Activated CD8-positive, alpha-beta memory T cell treated with anti-CD3 and anti-CD28 coated beads, Interleukin-2, amount 10 ng/mL, durations not matched to agents 7 days and 5 days (primary cell): ENCODE results near the gene PRKAR1B. TPM values are rescaled to one million over a fixed set of nuclear protein-coding genes. Genes with fewer than 3 reads are reported as not detected.

ENCODE experiments used
- ATAC-seq: fragments of 150-1000 bp; cut with Tn5 transposase; one replicate; pipeline ENCODE4 v1.10.0; 2021; ENCODE audit warnings: moderate library complexity
- CTCF ChIA-PET: fragments of 350-600 bp; sonication (Branson Sonifier 250); formaldehyde crosslinking; loops from one replicate; lab custom pipeline; 2021; ENCODE audit warnings: antibody characterized with exemption; lab: Charles Lee
- DNase-seq: peaks from one replicate; pipeline ENCODE4 v3.0.0-alpha.2; 2020
- H3K27ac Mint-ChIP-seq: one replicate; pipeline ENCODE4 v1.8.0; 2021; ENCODE audit warnings: mild to moderate bottlenecking, mixed read lengths
- H3K27me3 Mint-ChIP-seq: one replicate; pipeline ENCODE4 v1.8.0; 2021; ENCODE audit warnings: mixed read lengths
- H3K36me3 Mint-ChIP-seq: one replicate; pipeline ENCODE4 v1.8.0; 2021; ENCODE audit warnings: mild to moderate bottlenecking, mixed read lengths
- H3K4me1 Mint-ChIP-seq: one replicate; pipeline ENCODE4 v1.8.0; 2021; ENCODE audit warnings: mixed read lengths
- H3K4me3 Mint-ChIP-seq: one replicate; pipeline ENCODE4 v1.8.0; 2021; ENCODE audit warnings: mild to moderate bottlenecking, moderate library complexity, mixed read lengths
- H3K9me3 Mint-ChIP-seq: one replicate; pipeline ENCODE4 v1.8.0; 2022; ENCODE audit warnings: low read depth, mixed read lengths
- total RNA-seq, 2 experiments: library from RNA; stranded (reverse); gene quantifications; one replicate each; pipeline ENCODE4 v1.2.3, GENCODE V29; 2021

The PRKAR1B gene
- total RNA-seq, 2 experiments from 2014 or later, result 22.6 to 25.0 TPM

DNA sequence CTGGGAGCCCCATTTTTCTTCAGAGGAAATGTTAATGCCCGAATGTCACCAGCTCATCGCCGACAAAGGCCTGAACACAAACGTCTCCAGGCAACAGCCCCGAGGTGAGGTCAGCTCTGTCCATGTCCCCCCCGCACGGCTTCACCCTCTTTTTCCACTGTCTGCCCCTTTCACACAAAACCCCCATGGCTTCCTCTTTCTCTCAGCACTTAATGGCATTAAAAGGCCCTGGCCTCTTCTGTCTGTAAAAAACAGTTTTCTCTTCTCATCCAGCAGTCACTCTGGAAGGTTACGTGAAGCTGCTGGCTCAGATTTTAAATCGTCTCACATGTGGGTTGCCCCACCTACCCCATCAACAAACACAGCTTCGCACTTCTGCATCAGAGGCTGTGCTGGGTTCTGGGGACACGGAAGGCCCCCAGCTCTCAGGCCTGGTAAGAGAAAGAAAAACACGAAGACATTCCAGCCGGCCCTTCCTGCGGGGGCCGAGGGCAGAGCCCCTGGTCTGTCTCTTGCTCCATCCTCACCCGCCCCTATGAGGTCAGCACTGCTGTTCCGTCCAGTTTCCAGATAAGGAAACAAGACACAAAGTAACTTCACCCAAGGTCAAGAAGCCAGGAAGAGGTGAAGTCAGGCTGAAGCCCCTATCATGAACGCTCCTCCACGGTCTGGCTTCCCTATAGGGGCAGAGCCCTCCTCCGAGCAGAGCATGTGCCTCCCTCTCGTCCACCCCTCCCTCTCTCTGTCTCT is 116.4 kb downstream of the PRKAR1B start:
- H3K27me3 Mint-ChIP-seq, result no peaks in the 10 kb centered on the region
- no peak overlapping the region for H3K4me3 Mint-ChIP-seq
- H3K36me3 Mint-ChIP-seq, result peaks cover 18% of the 10 kb centered on the region
- peak overlapping the region; percentile 83 for H3K27ac Mint-ChIP-seq
- CTCF ChIA-PET, result no interaction called here
- ATAC-seq (no peak), DNase-seq (no peak)
- H3K9me3 Mint-ChIP-seq, result no peaks in the 10 kb centered on the region
- peaks cover 65% of the 10 kb centered on the region for H3K4me1 Mint-ChIP-seq

DNA sequence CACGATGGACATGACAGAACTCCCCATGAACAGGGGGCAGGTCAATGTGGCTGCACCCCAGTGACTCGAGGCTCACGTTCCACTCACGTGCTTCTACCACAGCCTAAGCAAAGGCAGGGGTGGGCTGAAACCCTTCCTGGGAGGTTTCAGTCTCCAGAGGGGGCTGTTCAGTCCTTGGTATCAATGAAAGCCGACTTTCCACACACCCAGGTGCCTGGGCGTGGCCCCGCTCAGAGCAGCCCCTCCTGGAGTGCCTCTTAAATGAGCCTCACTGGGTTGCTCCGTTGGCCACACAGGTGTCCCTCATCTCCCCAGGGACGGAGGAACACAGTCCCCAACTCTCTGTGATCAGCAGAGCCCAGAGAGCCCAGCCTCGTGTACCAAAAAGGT is 116.9 kb downstream of the PRKAR1B start:
- DNase-seq (no peak), ATAC-seq (no peak)
- no peaks in the 10 kb centered on the region for H3K27me3 Mint-ChIP-seq
- H3K9me3 Mint-ChIP-seq, result no peaks in the 10 kb centered on the region
- H3K4me1 Mint-ChIP-seq, result peaks cover 68% of the 10 kb centered on the region
- peaks cover 21% of the 10 kb centered on the region for H3K36me3 Mint-ChIP-seq
- CTCF ChIA-PET, result interaction anchor here (1.2 kb wide), 1 partner anchor 8 kb away, joined by 4 read pairs; no protein-coding TSS in a partner anchor
- H3K4me3 Mint-ChIP-seq, result no peak overlapping the region
- peak overlapping the region; percentile 83 for H3K27ac Mint-ChIP-seq

DNA sequence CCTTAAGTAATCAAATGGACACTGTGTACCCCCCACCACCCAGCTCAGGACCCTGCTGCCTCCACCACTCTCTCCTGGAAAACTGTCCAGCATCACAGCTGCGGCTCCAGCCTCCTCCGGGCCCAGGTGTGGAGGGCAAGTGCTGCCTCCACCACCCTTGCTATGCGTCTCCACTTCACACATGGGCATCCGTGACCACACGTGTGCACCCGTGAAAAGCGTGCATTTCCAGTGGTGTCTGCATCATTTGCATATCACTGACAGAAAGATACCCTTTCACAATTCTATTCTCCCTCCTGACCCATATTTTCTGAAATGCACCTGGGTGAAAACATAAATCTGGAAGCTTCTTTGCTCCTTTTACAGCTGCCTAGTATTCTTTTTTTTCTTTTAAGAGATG is 117.7 kb downstream of the PRKAR1B start:
- CTCF ChIA-PET, result interaction anchor here (1.2 kb wide), 1 partner anchor 9 kb away, joined by 4 read pairs; no protein-coding TSS in a partner anchor

DNA sequence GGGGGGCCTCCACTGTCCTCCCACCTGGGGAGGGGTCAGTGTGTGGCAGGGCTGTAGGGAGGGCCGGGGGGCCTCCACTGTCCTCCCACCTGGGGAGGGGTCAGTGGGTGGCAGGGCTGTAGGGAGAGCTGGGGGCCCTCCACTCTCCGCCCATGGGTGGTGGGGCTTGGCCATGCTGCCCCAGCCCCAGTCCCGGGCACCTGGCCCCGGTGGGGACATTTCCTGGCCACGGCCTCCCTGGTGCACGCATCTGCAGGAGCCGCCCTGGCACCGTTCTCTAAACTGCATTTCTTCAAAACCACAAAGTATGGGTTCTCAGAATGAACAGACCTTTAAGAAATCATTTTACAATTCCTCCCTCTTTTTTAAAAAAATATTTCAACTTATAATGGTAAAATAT is 118.1 kb downstream of the PRKAR1B start:
- Mint-ChIP-seq H3K27ac (peak overlapping the region; percentile 72), H3K27me3 (no peaks in the 10 kb centered on the region), H3K4me1 (peaks cover 68% of the 10 kb centered on the region), H3K4me3 (peak overlapping the region; percentile 22), H3K9me3 (no peaks in the 10 kb centered on the region), H3K36me3 (peaks cover 26% of the 10 kb centered on the region)
- CTCF ChIA-PET, result interaction anchor here (1.2 kb wide), 1 partner anchor 9 kb away, joined by 4 read pairs; no protein-coding TSS in a partner anchor
- DNase-seq, result no peak
- no peak for ATAC-seq

More for the DNA sequence above, 117.7 kb downstream of the PRKAR1B start:
- Mint-ChIP-seq H3K27ac (peak overlapping the region; percentile 72), H3K36me3 (peaks cover 26% of the 10 kb centered on the region), H3K27me3 (no peaks in the 10 kb centered on the region), H3K9me3 (no peaks in the 10 kb centered on the region), H3K4me3 (peak overlapping the region; percentile 22), H3K4me1 (peaks cover 68% of the 10 kb centered on the region)
- DNase-seq, result no peak
- ATAC-seq, result no peak

DNA sequence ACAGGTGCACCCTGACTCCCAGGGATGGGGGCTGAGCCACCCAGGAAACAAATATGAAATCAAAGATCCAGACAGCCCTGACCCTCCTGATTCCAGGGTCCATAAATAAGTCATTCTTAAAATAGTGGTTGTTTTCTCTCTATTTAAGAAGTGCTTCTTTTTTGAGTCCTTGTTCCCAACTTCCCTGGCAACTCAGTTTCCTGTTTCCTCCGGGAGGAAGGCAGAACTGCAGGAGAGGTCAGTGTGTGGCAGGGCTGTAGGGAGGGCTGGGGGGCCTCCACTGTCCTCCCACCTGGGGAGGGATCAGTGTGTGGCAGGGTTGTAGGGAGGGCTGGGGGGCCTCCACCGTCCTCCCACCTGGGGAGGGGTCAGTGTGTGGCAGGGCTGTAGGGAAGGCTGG is 118.7 kb downstream of the PRKAR1B start:
- peak overlapping the region; percentile 71 for H3K27ac Mint-ChIP-seq
- H3K4me3 Mint-ChIP-seq, result no peak overlapping the region
- ATAC-seq, result no peak
- H3K9me3 Mint-ChIP-seq, result no peaks in the 10 kb centered on the region
- H3K4me1 Mint-ChIP-seq, result peaks cover 68% of the 10 kb centered on the region
- no peak for DNase-seq
- H3K36me3 Mint-ChIP-seq, result peaks cover 26% of the 10 kb centered on the region
- CTCF ChIA-PET, result no interaction called here
- H3K27me3 Mint-ChIP-seq, result no peaks in the 10 kb centered on the region

DNA sequence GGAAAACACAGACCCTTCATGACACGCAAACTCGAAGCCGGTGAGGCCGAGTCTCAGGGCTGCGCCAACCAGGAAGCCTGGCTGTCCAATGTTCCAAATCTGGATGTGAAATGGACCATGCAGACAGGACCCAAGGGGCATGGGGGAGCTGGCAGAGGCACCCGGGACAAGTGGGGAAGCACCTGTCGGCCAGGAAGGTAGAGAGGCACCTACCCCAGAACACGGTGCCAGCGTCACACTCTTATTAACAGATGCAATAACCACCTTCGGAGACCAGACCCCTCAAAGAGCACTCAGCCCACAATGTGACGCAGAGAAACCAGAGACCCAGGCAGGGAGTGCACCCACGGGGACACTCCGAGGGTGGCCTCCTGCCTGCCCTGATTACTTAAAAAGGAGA is 119.1 kb downstream of the PRKAR1B start:
- CTCF ChIA-PET, result no interaction called here
- Mint-ChIP-seq H3K27ac (peak overlapping the region; percentile 71), H3K4me1 (peaks cover 70% of the 10 kb centered on the region), H3K9me3 (no peaks in the 10 kb centered on the region), H3K4me3 (no peak overlapping the region), H3K36me3 (peaks cover 26% of the 10 kb centered on the region), H3K27me3 (no peaks in the 10 kb centered on the region)
- ATAC-seq (no peak), DNase-seq (no peak)

DNA sequence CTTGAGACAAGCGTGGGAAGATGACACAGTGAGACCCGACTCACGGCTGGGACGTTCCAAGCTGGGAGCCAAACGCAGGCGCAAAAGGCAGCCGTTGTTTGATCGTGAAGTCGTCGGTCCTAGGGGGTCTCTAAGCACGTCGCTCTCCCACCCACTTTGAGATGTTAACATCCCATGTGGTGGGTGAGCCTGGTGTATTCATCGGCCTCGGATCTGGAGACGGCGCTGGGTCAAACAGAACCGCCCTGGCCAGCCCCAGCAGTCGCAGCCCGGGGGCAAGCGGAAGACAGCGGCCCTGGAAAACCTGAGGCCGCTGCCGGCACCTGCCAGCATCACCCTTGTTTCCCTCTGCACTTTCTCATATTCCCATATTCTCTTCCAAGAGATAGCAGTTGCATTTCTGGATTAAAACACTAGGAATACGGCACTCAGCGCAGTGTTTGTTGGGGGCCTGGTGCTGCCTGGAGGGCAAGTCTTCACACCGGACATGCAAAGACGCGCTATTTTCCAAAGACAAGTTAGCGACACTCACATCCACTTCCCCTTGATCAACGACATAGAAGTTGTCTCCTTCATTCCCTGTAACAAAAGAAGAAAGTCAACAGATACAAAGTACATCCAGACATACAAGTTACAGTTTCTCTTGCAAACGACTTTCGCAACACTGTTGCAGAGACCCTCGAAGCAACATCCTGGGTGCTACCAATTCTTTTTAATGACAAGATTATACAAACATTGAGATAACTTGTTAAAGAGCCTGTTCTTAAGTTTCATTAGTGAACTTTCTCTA is 121.2 kb downstream of the PRKAR1B start:
- Mint-ChIP-seq H3K4me3 (no peak overlapping the region), H3K36me3 (peaks cover 16% of the 10 kb centered on the region), H3K27me3 (no peaks in the 10 kb centered on the region), H3K4me1 (peaks cover 73% of the 10 kb centered on the region), H3K27ac (peak overlapping the region; percentile 49), H3K9me3 (no peaks in the 10 kb centered on the region)
- no peak for ATAC-seq
- CTCF ChIA-PET, result interaction anchor here (1.1 to 4.5 kb wide), 2 partner anchors 9 to 12 kb away, joined by 3 to 39 read pairs; no protein-coding TSS in a partner anchor
- no peak for DNase-seq

DNA sequence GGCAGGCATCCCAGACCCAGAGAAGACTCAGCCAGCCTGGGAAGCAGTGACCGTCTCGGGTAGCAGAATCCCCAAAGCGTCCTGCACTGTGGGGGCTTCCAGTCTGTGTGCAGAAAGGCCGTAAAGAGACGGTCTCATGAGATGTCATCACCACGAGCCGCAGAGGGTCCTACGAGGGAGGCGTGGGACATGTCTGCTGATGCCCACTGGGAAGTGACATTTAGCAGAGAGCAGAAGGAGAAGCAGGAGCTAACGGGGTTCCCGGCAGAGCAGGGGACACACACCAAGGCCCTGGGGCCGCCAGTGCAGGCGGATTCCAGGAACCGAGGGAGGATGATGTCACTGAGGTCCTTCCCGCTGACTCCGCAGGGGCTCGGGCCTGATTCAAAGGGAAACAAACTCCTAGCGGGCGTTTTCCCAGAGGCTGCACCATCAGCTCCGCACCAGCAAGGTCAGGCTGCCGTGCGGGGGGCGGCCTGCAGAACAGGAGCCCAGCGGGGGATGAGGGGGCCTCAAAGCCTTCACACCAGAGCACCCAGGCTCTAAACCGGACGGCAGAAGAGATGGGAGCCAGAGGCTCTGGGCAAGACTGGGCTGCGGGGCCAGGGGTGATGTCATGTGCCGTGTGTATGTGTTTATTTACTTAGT is 122.1 kb downstream of the PRKAR1B start:
- Mint-ChIP-seq H3K27ac (peak overlapping the region; percentile 99), H3K4me1 (peaks cover 70% of the 10 kb centered on the region), H3K9me3 (no peaks in the 10 kb centered on the region), H3K4me3 (peak overlapping the region; percentile 86), H3K27me3 (no peaks in the 10 kb centered on the region), H3K36me3 (peaks cover 15% of the 10 kb centered on the region)
- ATAC-seq (no peak), DNase-seq (no peak)
- CTCF ChIA-PET, result interaction anchor here (1.1 to 4.5 kb wide), 5 partner anchors 8 to 121 kb away, joined by 3 to 39 read pairs (median 3); partner anchors contain the start of gene DNAAF5

DNA sequence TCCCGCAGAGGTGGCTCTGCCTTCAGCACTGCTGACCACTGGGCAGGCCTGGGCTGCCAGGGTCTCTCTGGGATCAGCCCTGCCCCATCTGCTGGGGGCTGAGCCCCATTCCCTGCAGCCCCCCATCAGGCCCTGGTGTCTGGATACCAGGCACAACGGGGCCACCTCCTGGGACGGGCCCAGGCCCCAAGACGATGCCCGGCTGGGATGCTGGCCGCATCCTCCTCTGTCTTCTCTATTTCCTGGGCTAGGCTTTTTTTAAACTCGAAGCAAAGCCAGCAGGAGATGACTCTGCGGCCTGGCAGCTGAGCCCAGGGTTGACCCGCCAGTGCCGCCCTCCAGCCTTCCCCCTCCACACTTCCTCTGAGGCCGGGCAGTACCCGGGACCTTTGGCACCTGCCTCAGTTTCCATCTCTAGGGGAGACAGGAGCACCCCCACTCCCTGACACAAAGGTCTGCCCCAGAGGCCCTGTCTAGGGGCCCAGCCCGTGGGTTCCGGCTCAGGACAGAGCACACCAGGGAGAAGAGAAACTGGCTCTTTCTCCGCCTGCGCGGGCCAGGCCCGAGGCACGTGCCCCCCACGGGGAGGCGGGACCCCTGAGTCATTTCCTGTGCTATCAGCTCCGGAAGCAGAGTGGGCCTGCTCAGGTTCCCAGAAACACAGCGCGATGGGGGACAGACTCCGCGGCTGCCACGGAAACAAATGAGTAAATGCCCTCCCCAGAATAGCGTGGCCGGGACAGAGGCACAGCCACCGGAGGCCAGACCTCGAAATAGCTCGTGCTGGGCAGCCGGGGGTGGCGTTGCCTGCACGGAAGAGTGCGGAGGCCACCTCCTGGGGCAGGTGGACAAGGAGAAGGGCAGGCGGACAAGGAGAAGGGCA is 122.8 kb downstream of the PRKAR1B start:
- H3K36me3 Mint-ChIP-seq, result peaks cover 15% of the 10 kb centered on the region
- CTCF ChIA-PET, result interaction anchor here (1.1 to 4.5 kb wide), 5 partner anchors 9 to 122 kb away, joined by 3 to 39 read pairs (median 3); partner anchors contain the start of gene DNAAF5

DNA sequence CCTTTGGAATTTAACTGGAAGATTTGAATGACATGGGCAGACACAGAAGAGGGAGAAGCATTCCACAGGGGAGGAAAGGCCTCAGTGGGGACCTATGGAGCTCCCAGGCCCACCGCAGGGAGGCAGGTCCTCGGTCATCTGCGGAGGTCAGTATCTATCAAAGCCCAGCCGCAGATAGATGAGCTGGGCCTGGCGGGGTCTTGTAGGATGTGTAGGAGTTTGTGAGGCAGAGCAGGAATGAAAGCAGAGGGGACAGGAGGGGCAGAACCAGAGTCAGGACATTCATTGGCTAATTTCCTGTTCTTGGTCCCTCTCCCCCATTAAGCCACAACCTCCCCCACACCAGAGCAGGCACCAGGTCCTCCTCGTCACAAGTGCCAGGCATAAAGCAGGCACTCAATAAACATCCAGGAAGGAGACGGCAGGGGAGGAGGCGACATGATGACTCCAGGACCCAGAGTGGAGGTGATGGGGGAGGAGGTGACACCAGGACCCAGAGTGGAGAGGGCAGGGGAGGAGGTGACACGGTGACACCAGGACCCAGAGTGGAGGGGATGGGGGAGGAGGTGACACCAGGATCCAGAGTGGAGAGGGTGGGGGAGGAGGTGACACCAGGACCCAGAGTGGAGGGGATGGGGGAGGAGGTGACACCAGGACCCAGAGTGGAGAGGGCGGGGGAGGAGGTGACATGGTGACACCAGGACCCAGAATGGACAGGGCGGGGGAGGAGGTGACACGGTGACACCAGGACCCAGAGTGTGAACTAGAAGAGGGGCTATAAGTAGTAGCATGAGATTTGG is 123.7 kb downstream of the PRKAR1B start:
- H3K27ac Mint-ChIP-seq, result peak overlapping the region; percentile 99
- peak overlapping the region; percentile 86 for H3K4me3 Mint-ChIP-seq
- peaks cover 15% of the 10 kb centered on the region for H3K36me3 Mint-ChIP-seq
- H3K4me1 Mint-ChIP-seq, result peaks cover 61% of the 10 kb centered on the region
- peak; percentile 6 for ATAC-seq
- DNase-seq, result peak; percentile 77
- H3K9me3 Mint-ChIP-seq, result no peaks in the 10 kb centered on the region
- H3K27me3 Mint-ChIP-seq, result no peaks in the 10 kb centered on the region
- CTCF ChIA-PET, result interaction anchor here (0.6 to 4.5 kb wide), 3 partner anchors 15 to 1746 kb away, joined by 3 to 39 read pairs (median 3); no protein-coding TSS in a partner anchor

More for the DNA sequence above, 122.8 kb downstream of the PRKAR1B start:
- ATAC-seq, result peak; percentile 84
- Mint-ChIP-seq H3K27me3 (no peaks in the 10 kb centered on the region), H3K9me3 (no peaks in the 10 kb centered on the region), H3K4me3 (peak overlapping the region; percentile 86), H3K27ac (peak overlapping the region; percentile 99), H3K4me1 (peaks cover 64% of the 10 kb centered on the region)
- peak; percentile 98 for DNase-seq

DNA sequence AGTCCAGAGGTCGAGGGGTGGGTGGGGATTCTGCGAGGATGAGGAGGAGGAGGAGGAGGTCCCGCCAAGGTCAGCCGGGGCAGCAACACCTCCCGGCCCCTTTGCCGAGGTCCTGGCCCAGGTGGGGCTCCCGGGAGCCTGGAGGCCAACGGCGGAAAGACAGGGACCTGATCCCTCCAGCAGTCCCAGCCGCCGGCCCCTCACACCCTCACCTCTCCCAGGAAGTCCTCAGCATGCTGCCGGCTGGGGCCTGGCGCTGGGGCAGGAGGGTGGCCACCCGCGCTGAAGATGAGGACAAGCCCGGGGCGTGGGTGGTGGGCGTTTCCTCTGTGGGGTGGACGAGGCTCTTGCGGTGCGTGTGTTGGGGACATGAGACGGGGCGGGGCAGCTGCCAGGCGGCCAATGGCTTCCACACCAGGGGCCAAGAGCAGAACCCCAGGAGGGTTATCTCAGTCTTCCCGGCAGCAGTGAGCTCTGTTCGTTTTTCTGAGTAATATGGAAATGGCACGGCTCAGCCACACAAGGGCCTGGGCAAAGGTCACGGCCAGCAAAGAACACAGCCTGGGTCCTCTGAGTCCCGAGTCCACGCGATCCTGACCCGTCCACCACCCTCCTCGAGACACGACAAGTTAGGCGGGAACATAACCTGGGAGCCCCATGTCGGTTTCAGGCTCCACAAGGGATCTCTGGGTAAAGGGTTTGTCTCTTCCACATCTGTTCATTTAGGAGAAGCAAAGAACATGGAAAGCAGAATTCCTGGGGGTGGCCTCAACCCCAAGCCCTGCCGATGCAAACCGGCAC is 124.5 kb downstream of the PRKAR1B start:
- H3K4me1 Mint-ChIP-seq, result peaks cover 54% of the 10 kb centered on the region
- peaks cover 15% of the 10 kb centered on the region for H3K36me3 Mint-ChIP-seq
- H3K4me3 Mint-ChIP-seq, result peak overlapping the region; percentile 86
- CTCF ChIA-PET, result interaction anchor here (0.6 to 4.5 kb wide), 3 partner anchors 16 to 1747 kb away, joined by 3 to 39 read pairs (median 8); no protein-coding TSS in a partner anchor
- H3K9me3 Mint-ChIP-seq, result no peaks in the 10 kb centered on the region
- H3K27ac Mint-ChIP-seq, result peak overlapping the region; percentile 99
- H3K27me3 Mint-ChIP-seq, result no peaks in the 10 kb centered on the region
- DNase-seq, result peak; percentile 68
- ATAC-seq, result peak; percentile 1
